HG03469 (cell line): ENCODE results near the gene ARFGAP3.
A peak's percentile ranks its signal among the peaks of the same experiment; 100 is the strongest.
"Not testable (repeated sequence)": the region's sequence is repeated elsewhere in the genome, so short reads cannot be mapped to it uniquely, and the experiment has no call there.

Experiments used
- ATAC-seq: cut with Tn5 transposase; IDR thresholded peaks from one replicate; pipeline ENCODE4 v1.9.1; 2021; ENCODE audit warnings: mild to moderate bottlenecking, moderate library complexity, moderate number of reproducible peaks; ENCODE audit not compliant: unreplicated experiment

Gene ARFGAP3

DNA sequence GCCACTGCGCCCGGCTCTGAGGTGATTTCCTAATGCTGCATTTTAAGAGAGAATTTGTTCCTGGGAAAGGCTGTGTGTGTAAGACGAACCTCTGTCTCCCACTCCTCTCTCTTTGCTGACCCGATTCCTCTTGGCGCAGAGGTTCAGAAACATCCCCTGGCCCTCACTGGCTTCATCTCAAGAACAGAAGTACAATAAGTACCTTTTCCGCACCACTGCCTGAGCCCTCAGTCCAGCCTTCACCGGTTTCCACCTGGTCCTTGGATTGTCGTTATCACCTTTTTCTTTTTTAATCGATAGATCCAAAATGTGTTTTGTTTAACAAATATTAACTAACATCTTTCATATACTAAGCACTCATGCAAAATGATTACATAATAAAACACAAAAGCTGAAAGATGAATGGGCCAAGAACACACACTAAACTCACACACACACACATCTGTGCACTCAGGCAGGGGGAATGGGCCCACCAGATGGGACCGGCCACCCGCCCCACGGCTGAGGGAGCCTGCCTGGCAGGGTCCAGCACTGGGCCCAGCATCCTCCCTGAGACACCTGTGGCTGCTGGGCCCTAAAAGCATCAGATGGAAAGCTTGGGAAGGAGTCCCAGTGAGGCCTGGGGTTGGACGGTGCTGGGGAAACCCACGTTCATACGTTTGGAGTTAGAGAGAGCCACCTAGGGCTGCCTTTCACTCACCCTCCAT is 86.0 kb downstream of the ARFGAP3 start:
- no peak for ATAC-seq

DNA sequence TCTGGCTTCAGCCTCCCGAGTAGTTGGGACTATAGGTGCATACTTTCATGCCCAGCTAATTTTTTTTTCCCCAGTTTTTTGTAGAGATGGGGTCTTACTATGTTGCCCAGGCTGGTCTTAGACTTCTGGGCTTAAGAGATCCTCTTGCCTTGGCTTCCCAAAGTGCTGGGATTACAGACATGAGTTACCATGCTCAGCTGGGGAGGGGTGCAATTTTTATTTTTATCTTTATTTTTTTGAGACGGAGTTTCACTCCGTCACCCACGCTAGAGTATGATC is 86.7 kb downstream of the ARFGAP3 start:
- no peak for ATAC-seq

DNA sequence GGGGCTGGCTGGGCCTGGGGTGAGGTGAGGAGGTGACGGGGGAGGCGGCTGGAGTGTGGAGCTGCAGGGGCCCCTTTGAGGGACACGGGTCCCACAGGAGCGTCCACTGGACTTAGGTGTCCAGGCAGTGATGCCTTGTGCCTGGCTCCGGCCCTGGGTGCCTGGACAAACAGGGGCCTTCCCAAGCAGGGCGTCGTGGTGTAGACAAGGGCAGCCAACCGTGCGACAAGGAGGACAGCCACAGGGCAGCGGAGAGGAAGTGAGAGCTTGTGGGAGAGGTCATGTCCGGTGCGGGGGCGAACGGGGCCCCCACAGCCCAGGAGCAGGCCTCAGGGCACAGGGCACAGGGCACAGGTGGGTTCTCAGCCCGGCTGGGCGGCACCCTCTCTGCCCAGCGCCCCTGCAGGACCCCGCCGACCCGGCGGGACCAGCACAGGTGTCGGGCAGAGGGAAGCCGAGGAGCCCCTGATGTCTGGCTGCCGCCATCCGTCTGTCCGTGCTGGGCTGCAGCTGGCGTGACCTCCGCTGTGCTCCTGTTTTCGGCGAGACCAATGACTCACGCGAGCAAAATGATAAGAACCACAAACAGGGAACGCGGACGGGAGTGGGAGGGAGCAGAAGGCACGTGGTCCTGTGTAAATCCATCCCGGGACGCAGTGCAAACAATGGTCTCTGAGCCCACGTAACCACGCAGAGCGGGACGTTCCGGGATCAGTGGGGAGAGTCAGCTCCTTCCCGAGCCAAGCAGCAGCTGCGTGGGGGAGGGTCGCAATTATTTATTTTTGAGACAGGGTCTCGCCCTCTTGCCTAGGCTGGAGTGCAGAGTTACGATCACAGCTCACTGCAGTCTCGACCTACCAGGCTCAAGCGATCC is 87.3 kb downstream of the ARFGAP3 start:
- ATAC-seq = peak; percentile 40

DNA sequence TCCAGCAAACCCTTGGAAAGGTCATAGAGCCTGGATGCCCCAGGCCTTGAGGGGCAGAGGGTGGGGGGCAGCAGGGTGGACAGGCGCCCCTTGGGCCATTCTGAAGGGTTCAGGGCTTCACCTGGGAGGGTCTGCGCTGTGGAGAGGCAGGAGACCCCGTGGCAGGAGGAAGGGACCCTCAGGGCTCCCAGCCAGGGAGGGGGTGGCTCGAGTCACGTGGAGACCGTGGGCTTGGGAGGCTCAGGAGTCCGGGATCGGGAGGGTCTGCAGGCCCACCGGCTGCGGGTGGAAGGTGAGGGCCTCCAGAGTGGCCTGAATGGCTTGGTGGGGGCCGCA is 87.9 kb downstream of the ARFGAP3 start:
- no peak for ATAC-seq

DNA sequence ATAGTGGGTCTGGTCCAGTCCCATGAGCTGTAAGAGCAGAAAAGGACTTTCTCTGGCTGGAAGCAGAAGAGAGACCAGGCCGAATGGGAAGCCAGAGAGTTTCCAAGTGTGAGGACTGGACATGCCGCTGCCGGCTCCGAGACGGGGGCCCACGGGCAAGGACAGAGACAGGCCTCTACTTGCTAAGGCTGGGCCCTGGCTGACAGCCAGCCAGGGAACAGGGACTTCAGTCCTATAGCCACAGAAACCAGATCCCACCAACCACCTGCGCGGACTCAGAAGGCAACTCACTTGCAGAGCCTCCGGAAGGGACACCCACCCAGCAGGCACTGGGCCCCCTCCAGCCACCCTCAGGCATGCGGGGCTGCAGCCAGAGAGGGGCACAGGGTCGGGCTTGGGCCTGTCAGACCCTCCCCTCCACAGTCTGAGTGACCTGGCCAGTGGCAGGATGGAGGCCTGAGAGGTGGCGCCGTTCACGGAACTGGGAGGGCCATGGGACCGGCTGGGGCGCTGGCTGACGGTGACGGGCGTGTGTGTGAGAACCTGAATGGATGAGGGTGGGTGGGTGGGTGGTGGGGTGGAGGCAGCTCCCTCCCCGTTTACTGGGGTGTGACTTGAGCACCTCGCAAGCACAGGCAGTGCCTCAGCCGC is 88.6 kb downstream of the ARFGAP3 start:
- ATAC-seq = no peak

DNA sequence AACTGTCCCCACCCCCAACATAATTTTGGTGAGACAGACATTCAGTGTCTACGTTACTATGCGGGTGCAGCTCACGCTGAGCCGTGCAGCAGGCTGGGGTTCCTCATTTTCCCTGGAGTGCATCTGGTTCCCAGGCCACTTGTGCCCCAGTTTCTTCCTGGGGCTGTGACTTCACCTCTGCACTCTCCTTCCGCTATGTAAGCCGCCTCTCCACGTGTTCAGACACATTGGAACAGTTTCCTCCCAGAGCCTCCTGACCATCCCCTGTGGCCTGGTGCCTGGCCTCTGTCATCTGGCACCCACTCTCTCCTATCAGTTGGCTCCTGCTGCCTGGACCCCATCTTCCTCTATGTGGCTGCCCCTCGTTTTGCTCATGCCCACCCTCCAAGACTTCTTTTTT is 90.2 kb downstream of the ARFGAP3 start:
- ATAC-seq = no peak

DNA sequence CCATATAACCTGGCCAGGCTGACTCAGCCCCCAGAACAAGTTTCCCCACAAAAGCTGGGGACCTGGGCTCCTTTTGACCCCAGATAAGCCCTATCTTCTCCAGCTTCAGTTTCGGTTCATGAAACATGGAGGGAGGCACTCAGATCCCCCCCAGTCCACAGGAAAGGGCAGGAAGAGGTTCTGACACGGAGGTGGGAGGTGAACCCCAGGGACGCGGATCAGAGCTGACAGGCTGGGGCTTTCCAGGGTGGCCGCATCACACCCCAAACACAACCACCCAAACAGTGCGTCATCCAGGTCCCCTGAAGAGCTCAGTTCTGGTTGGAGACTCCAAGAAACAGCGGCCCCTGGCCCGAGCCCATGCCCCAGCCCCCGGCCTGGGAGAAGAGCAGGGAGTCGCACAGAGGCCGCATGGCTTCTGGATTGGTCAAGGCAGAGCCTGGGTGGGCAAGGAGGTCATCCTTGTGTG is 92.1 kb downstream of the ARFGAP3 start:
- no peak for ATAC-seq

DNA sequence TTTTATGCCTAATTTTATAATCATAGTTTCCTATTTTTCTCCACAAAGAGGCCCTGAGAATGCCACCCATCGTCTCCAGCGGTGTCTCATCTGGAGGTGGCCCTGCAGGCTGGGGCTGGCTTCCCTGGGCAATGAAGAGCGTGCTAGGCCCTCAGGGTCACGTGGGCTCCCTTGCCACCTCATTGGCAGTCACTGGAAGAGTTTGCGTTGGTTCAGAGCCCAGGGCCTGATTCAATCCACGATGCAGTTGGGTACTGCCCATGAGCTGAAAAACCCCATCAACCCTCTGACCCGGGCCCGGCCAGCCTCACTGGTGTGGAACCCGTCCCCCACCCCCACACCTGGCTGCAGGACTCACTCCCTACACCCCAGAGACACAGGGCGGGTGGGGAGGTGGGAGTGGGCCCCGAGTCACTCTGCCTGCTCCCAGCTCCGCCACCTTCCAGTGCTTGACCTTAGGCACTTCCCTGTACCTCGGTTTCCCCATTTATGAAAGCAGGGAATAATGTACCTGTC is 93.0 kb downstream of the ARFGAP3 start:
- no peak for ATAC-seq

DNA sequence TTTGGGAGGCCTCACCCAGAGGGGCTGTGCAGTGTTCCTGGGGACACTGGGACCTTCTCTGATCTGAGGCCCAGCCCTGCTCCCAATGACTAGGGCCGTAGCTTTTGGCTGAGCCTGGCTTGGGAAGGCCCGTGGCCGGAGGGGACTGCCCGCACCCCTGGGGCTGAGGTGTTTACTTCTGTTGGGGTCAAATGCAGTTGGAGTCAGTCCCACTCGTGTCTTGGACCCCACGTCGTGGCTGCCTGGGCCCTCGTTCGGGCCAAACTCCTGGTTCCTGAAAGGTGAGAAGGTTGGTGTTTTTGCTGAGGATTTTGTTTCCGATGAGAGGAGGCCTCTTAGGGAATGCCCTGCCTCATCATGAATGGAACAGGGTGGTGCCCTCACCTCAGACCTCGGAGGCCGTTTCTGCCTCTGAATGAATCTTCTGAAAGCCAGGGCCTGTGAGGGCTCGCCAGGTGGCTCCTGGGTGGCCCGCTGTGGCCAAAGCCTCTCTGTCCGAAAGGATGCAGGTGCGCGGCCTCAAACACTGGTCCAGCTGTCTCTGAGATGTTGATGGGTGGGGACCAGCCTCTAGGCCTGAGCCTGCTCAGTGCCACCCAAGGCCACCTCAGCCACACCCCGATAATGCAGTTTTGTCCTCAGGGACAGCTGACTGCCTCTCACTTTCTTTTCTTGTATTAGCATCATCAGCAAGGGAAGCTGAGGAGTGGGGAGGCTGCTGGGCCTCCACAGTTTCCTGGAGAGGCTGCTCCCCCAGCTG is 96.1 kb downstream of the ARFGAP3 start:
- ATAC-seq = no peak

DNA sequence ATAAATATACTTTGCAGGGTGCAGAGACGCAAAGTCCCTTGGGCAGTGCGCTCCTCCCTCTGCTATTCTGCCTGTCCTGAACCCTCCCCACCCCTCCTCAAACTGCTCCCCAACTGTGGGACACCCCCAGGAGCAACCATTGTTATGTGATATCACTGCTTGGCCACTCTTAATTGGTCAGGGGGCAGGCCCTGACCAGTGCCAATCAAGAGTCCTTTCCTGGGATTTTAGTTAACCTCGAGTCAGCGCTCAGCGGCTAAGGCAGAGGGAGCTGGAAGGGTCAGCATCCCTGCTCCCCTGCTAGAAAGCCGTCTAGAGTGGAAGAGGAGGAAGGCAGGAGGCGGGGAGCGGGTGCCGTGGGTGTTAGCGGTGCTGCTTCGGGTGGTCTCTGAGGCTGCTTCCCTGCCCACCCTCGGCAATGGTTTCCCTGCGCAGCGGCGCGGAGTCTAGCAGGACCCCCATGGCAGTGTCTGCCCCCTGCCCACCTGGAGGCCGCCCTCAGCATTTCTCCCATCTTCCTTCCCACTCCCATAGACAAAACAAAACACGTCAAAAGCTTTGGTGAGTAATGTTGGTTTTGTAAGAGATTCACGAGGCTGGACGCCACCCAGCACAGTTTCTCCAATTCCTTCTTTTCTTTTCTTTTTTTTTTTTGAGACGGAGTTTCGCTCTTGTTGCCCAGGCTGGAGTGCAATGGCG is 98.0 kb downstream of the ARFGAP3 start:
- no peak for ATAC-seq

DNA sequence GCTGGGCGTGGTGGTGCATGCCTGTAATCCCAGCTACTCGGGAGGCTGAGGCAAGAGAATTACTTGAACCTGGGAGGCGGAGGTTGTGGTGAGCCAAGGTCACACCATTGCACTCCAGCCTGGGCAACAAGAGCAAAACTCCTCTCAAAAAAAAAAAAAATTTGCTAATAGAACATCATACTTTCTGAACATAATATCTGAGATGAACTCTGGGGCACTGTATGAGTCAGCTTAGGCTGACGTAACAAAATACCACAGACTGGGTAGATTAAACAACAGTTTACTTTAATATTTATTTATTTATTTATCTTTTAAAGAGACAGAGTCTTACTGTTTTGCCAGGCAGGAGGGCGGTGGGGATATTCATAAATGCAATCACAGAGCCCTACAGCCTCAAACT is 101.5 kb downstream of the ARFGAP3 start:
- ATAC-seq = not testable (repeated sequence)

DNA sequence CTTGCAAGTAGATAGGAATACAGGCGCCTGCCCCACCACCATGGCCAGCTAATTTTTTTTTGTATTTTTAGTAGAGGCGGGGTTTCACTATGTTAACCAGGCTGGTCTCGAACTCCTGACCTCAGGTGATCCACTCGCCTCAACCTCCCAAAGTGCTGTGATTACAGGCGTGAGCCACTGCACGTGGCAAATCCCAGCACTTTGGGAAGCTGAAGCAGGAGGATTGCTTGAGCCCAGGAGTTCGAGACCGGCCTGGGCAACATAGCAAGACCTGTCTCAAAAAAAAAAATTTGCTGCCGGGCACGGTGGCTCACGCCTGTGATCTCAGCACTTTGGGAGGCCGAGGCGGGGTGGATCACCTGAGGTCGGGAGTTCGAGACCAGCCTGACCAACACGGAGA is 102.0 kb downstream of the ARFGAP3 start:
- not testable (repeated sequence) for ATAC-seq

DNA sequence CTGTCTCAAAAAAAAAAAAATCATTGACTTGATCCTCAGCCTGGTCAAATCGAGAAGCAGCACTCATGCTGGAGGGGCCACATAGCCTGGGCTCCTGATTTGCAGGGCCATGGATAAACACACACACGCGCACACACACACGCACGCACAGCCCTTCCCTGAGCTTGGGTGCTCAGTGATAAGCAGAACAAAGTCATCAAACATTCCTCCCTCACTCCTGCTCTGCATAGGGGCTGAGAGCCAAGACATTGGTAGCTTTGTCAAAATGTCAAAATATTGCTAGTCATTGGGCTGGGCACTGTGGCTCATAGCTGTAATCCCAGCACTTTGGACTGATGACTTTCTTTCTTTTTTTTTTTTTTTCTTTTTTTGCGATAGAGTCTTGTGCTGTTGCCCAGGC is 102.4 kb downstream of the ARFGAP3 start:
- no peak for ATAC-seq

DNA sequence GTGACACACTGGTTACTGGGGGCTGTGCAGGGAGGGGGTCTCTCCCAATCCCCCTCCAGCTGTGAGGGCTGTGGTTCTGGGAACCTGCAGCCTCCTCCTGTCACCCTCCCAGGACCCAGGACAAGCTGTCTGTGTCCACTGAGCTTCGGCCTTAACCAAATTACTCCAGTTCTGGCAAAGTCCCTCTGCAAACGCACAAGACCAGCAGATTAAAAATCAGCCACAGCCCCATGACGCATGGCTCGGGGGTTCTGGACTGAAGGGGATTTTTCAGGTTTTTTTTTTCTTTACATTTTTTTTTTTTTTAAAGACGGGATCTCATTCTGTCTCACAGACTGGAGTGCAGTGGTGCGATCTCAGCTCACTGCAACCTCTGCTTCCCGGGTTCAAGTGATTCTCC is 104.2 kb downstream of the ARFGAP3 start:
- no peak for ATAC-seq

DNA sequence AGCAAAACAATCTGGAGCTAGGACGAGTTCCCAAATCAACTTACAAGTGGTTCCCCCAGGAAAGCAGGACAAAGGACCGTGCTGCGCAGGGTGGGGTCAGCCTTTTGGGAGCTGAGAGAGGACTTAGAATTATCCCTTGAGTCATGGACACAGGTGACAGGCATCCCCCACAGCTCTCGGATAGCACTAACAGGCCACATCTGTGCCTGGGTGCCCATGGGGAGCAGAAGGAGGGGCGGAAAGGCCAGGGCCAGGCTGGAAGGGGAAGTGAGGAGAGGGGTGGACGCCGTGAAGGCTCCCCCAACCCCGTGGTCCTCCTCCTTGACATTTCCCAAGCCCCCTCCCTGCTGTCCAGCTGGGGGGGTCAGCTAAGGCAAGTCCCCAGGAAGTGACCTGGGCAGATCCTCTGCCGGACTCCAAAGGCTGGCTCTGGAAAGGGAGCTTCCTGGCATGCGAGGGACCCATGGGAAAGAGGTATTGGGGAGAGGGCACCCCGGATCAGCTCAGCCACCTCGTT is 104.8 kb downstream of the ARFGAP3 start:
- ATAC-seq = no peak

DNA sequence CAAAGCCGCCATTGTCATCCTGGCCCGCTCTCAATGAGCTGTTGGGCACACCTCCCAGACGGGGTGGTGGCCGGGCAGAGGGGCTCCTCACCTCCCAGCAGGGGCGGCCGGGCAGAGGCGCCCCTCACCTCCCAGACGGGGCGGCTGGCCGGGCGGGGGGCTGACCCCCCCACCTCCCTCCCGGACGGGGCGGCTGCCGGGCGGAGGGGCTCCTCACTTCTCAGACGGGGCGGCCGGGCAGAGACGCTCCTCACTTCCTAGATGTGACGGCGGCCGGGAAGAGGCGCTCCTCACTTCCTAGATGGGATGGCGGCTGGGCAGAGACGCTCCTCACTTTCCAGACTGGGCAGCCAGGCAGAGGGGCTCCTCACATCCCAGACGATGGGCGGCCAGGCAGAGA is 106.7 kb downstream of the ARFGAP3 start:
- ATAC-seq = not testable (repeated sequence)

DNA sequence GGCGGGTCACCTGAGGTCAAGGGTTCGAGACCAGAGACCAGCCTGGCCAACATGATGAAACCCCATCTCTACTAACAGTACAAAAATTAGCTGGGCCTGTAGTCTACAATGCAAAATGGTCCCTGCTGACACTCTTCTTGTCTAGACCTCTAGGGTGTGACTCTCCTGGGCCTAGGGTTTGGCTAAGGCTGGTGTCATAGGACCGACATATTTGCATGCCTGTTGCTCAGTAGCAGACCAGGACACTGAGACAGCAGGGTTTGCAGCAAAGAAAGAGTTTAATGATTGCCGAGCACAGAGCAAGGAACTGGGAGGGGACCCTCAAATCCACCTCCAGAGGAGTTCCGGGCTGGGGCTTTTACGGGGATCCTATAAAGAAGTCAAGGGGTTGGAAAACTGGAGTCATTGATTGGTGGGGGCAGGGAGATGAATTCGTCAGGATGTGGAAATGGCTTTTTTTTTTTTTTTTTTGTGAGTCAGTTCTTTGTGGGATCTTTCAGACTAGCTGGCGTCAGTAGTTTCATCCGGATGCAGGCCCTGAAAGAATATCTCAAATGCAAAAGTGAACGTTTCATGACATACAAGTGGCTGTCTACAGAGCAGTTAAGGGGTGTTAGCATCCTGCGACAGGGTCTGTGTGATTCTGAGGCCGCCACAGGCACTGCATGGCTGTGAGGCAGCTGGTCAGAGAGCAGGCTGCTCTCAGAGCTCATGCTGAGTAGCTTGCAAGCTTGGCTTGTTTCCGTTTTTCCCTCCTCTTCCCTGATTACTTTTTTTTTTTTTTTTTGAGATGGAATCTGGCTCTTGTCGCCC is 109.2 kb downstream of the ARFGAP3 start:
- ATAC-seq = no peak
